H1 (cell line): ENCODE measurements around the gene CCDC91.

Experiments
- CTCF ChIP-seq, 3 experiments: IDR thresholded peaks; 1 replicate in 2 of 3; 2 replicates in 1 of 3; pipeline versions ENCODE4 v1.5.1 to v1.6.1; 2011; ENCODE audit warnings: low read length in 3 of 3, mild to moderate bottlenecking in 3 of 3, inconsistent platforms in 2 of 3, low read depth in 1 of 3, moderate library complexity in 1 of 3; ENCODE audit not compliant: insufficient read depth in 1 of 3; ENCODE audit errors: control extremely low read depth in 1 of 3
- KDM1A ChIP-seq: fragments of 200-600, 300-600 bp; sonication (generic); IDR thresholded peaks from 2 replicates; pipeline ENCODE4 v1.7.1; 2016; ENCODE audit warnings: mild to moderate bottlenecking, low read length, borderline replicate concordance
- POLR2A ChIP-seq, 2 experiments: IDR thresholded peaks; 1 replicate in 1 of 2; 2 replicates in 1 of 2; pipeline ENCODE4 v1.6.1; 2011; ENCODE audit warnings: low read depth in 2 of 2, low read length in 2 of 2, mild to moderate bottlenecking in 2 of 2; ENCODE audit errors: control extremely low read depth in 1 of 2
- TEAD4 ChIP-seq: IDR thresholded peaks from 2 replicates; pipeline ENCODE4 v1.6.1; 2012; ENCODE audit warnings: low read depth, low read length, inconsistent platforms, mixed read lengths

GRCh38 chr12:28424965-28425364 is 234.7 kb downstream of the CCDC91 start:
- no peak for TF ChIP-seq CTCF (IDR thresholded peaks at IDR 0.05; ENCODE audit: control extremely low read depth in 1 of 3, insufficient read depth in 1 of 3, low read depth in 1 of 3, low read length in 3 of 3)
- no peak for TF ChIP-seq POLR2A (IDR thresholded peaks at IDR 0.05; ENCODE audit: control extremely low read depth in 1 of 2, low read depth in 2 of 2, low read length in 2 of 2)
- TF ChIP-seq KDM1A: no peak
- no peak for TF ChIP-seq TEAD4
